K562 (cell line): Measurements from ENCODE around the gene MBOAT2. TPM values are rescaled to one million over a fixed set of nuclear protein-coding genes. Genes with fewer than 3 reads are reported as not detected.

Experiments used
- HNRNPL ChIP-seq: fragments of 200-400 bp; formaldehyde crosslinking; IDR thresholded peaks from 2 replicates; pipeline ENCODE4 v1.6.1; 2017; ENCODE audit warnings: low read depth, mild to moderate bottlenecking, low read length
- KAT2B ChIP-seq: IDR thresholded peaks from one replicate; pipeline ENCODE4 v1.6.1; 2012; ENCODE audit warnings: low read depth, mild to moderate bottlenecking, control low read depth, inconsistent platforms, low read length, moderate library complexity
- POLR2AphosphoS5 ChIP-seq: IDR thresholded peaks from 2 replicates; pipeline ENCODE4 v1.6.1; 2011; ENCODE audit warnings: mild to moderate bottlenecking, low read depth, low read length, moderate library complexity; ENCODE audit not compliant: control insufficient read depth, insufficient read depth
- RBM15 ChIP-seq: fragments of 200-400 bp; formaldehyde crosslinking; IDR thresholded peaks from 2 replicates; pipeline ENCODE4 v1.6.1; 2018; ENCODE audit warnings: mild to moderate bottlenecking, low read length, moderate library complexity; ENCODE audit not compliant: insufficient read depth
- REST ChIP-seq, 2 experiments: fragments of 450-650 bp; formaldehyde crosslinking in 1 of 2; IDR thresholded peaks; 2 replicates each; pipeline versions ENCODE4 v1.4.0 to v1.6.1; 2014 to 2020; ENCODE audit warnings: mild to moderate bottlenecking in 2 of 2, borderline replicate concordance in 1 of 2, low read depth in 1 of 2
- SETDB1 ChIP-seq: IDR thresholded peaks from one replicate; pipeline ENCODE4 v1.6.1; 2012; ENCODE audit warnings: low read length, control low read depth, inconsistent platforms
- SFPQ ChIP-seq: fragments of 200-400 bp; formaldehyde crosslinking; IDR thresholded peaks from 2 replicates; pipeline ENCODE4 v1.6.1; 2017; ENCODE audit warnings: mild to moderate bottlenecking, low read depth, low read length, moderate library complexity
- TCF3 ChIP-seq: sonication (generic); formaldehyde crosslinking; IDR thresholded peaks from 2 replicates; pipeline ENCODE4 v1.4.0; 2020; ENCODE audit warnings: mild to moderate bottlenecking, missing genetic modification reagents
- XRCC4 ChIP-seq: IDR thresholded peaks from one replicate; pipeline ENCODE4 v1.6.1; 2011; ENCODE audit not compliant: insufficient read depth, insufficient read length; ENCODE audit errors: extremely low read depth
- ZBED1 ChIP-seq: IDR thresholded peaks from 2 replicates; pipeline ENCODE4 v1.6.1; 2014
- ZBTB17 ChIP-seq: fragments of 450-650 bp; formaldehyde crosslinking; IDR thresholded peaks from 2 replicates; pipeline ENCODE4 v1.4.0; 2020; ENCODE audit warnings: mild to moderate bottlenecking
- ZFX ChIP-seq: sonication (generic); formaldehyde crosslinking; IDR thresholded peaks from 2 replicates; pipeline ENCODE4 v1.8.0; 2022; ENCODE audit warnings: mild to moderate bottlenecking, missing genetic modification reagents, moderate library complexity
- ZNF354B ChIP-seq: fragments of 250-450 bp; sonication (Bioruptor Pico); IDR thresholded peaks from 2 replicates; pipeline ENCODE4 v1.4.0; 2020
- ZNF696 ChIP-seq: fragments of 250-450 bp; sonication (Bioruptor Pico); conservative IDR thresholded peaks from 2 replicates; pipeline ENCODE4 v1.4.0; 2020; ENCODE audit warnings: mild to moderate bottlenecking, moderate library complexity
- ZNF764 ChIP-seq: fragments of 250-450 bp; sonication (Bioruptor Pico); IDR thresholded peaks from 2 replicates; pipeline ENCODE4 v1.4.0; 2020; ENCODE audit warnings: low read depth, mild to moderate bottlenecking, moderate library complexity
- polyA plus RNA-seq, 8 experiments: library from polyadenylated mRNA; depleted of rRNA in 4 of 8; stranded (reverse) in 5 of 8; unstranded in 3 of 8; fragments of >200 nt; fragmentation: Nextera tagmentation in 2 of 8; fragmentation: Illumina TruSeq in 1 of 8; extraction: Ambion mirVana in 2 of 8; extraction: Trizol in 1 of 8; gene quantifications; 2 replicates each; pipeline versions ENCODE4 v1.2.1 to v1.2.3, GENCODE V29; 2011 to 2014; ENCODE audit warnings: inconsistent platforms in 1 of 8, missing spikeins in 1 of 8
- total RNA-seq, 7 experiments: library from RNA; depleted of rRNA in 6 of 7; stranded (reverse); fragments of >200 nt in 6 of 7; fragmentation: Illumina TruSeq in 2 of 7; extraction: Trizol in 2 of 7; gene quantifications; 2 replicates each; pipeline versions ENCODE4 v1.2.1 to v1.2.3, GENCODE V29; 2011 to 2021; ENCODE audit warnings: low replicate concordance in 1 of 7
- TF ChIP-seq, protein P1 (sequence below): fragments of 250-450 bp; sonication (Bioruptor Pico); IDR thresholded peaks from 2 replicates; pipeline ENCODE4 v1.5.0; 2020; ENCODE audit warnings: mild to moderate bottlenecking

Gene MBOAT2
- total and polyA plus RNA-seq, 9 of the 15 experiments (the other 6 are each of a cell fraction or from before 2014, with no cell fraction given): 8.4 to 122 (median 27.6) TPM

DNA sequence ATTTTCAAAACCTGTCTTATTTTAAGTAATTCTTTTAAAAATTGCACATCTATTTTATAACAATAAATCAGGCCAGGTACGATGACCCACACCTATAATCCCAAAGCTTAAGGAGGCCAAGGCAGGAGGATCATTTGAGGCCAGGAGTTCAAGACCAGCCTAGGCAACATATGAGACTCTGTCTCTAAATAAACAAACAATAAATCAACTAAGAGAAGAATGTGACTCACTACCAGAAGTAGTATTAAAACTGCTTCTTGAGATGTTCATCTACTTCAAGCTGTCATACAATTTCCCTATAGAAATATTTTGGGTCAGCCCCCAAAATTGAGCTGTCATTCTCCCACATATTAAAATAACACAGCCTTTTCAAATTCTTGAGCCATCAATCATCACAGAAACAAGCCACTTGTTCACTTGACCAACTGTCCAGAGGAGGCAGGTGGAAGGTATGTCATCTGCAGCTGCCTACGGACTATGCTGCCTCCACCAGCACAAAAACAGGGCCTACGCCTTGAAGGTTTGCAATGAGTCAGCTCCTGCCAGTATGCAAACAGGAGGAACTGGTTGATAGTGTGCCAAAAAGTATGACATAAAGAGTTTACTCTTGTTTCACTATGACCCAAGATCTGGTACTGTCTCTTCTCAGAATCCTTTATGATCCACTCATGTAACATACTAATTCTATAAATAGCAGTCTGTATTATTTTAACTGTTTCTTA is 199.7 kb downstream of the MBOAT2 start (continued):
- TF ChIP-seq, protein P1, sequence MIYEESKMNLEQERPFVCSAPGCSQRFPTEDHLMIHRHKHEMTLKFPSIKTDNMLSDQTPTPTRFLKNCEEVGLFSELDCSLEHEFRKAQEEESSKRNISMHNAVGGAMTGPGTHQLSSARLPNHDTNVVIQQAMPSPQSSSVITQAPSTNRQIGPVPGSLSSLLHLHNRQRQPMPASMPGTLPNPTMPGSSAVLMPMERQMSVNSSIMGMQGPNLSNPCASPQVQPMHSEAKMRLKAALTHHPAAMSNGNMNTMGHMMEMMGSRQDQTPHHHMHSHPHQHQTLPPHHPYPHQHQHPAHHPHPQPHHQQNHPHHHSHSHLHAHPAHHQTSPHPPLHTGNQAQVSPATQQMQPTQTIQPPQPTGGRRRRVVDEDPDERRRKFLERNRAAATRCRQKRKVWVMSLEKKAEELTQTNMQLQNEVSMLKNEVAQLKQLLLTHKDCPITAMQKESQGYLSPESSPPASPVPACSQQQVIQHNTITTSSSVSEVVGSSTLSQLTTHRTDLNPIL: no peak
- TF ChIP-seq ZNF764 (CRISPR knock-in tag) (no peak), SFPQ (no peak), RBM15 (no peak), HNRNPL (no peak), ZBTB17 (CRISPR knock-in tag) (no peak), ZFX (peak; percentile 44), ZBED1 (no peak), ZNF354B (CRISPR knock-in tag) (no peak), ZNF696 (CRISPR knock-in tag) (no peak), TCF3 (CRISPR knock-in tag) (peak; percentile 17; the same call in 1 of the 2 replicates), SETDB1 (no peak), XRCC4 (no peak), KAT2B (no peak), REST (IDR thresholded peaks at IDR 0.05; ENCODE audit: borderline replicate concordance) (0 out of 2 replicates have a peak, but pooled peaks have one; percentile 22), REST (CRISPR knock-in tag; IDR thresholded peaks at IDR 0.05; ENCODE audit: low read depth) (no peak), POLR2AphosphoS5 (no peak)
